Sigmoid colon (tissue), 4 donors: Measurements from ENCODE around the gene PSMG4.
"Not testable (repeated sequence)": the region's sequence is repeated elsewhere in the genome, so short reads cannot be mapped to it uniquely, and the experiment has no call there.

Experiments used
- EP300 ChIP-seq, 4 donors: sonication (generic); formaldehyde crosslinking; IDR thresholded peaks; one replicate each; pipeline ENCODE4 v1.6.1; 2017; ENCODE audit warnings: antibody characterized with exemption in 4 of 4
- POLR2A ChIP-seq, 2 donors: fragments of 450-650 bp; IDR thresholded peaks; one replicate each; pipeline ENCODE4 v1.6.1; 2016; ENCODE audit warnings: antibody characterized with exemption in 2 of 2, mild to moderate bottlenecking in 2 of 2, moderate library complexity in 2 of 2
- POLR2AphosphoS5 ChIP-seq, 4 donors: sonication (generic); formaldehyde crosslinking; IDR thresholded peaks; one replicate each; pipeline ENCODE4 v1.6.1; 2017; ENCODE audit warnings: antibody characterized with exemption in 4 of 4
- TF ChIP-seq, protein P1 (sequence below), 4 experiments: fragments of 450-650 bp in 3 of 4; fragments of 200-600 bp in 1 of 4; IDR thresholded peaks; one replicate each; pipeline ENCODE4 v1.5.1; 2016 to 2019; ENCODE audit warnings: antibody characterized with exemption in 4 of 4, mild to moderate bottlenecking in 3 of 4, moderate library complexity in 2 of 4

DNA sequence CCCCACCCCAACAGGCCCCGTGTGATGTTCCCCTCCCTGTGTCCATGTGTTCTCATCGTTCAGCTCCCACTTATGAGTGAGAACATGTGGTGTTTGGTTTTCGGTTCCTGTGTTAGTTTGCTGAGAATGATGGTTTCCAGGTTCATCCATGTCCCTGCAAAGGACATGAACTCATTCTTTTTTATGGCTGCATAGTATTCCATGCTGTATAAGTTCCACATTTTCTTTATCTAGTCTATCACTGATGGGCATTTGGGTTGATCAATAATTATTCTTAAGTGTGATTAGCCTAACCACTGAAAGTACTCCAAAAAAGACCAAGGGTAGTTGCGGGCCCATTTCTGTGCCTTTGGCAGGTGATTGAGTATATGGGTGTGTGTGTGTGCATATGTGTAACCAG lies 17.0 kb upstream of the PSMG4 start:
- TF ChIP-seq POLR2A, POLR2AphosphoS5, EP300 (IDR thresholded peaks at IDR 0.05): not testable (repeated sequence)
- TF ChIP-seq, protein P1, sequence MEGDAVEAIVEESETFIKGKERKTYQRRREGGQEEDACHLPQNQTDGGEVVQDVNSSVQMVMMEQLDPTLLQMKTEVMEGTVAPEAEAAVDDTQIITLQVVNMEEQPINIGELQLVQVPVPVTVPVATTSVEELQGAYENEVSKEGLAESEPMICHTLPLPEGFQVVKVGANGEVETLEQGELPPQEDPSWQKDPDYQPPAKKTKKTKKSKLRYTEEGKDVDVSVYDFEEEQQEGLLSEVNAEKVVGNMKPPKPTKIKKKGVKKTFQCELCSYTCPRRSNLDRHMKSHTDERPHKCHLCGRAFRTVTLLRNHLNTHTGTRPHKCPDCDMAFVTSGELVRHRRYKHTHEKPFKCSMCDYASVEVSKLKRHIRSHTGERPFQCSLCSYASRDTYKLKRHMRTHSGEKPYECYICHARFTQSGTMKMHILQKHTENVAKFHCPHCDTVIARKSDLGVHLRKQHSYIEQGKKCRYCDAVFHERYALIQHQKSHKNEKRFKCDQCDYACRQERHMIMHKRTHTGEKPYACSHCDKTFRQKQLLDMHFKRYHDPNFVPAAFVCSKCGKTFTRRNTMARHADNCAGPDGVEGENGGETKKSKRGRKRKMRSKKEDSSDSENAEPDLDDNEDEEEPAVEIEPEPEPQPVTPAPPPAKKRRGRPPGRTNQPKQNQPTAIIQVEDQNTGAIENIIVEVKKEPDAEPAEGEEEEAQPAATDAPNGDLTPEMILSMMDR (IDR thresholded peaks at IDR 0.05), result not testable (repeated sequence)
